Jurkat, Clone E6-1 (cell line): ENCODE data around the gene RASSF10. TPM values are rescaled to one million over a fixed set of nuclear protein-coding genes. Genes with fewer than 3 reads are reported as not detected.

Experiments
- DNase-seq: peaks from one replicate; pipeline ENCODE4 v3.0.0-alpha.2; 2011; ENCODE audit warnings: low read depth, low spot score
- H3K4me3 ChIP-seq: 2 replicates; pipeline ENCODE4 v1.5.1; 2011; ENCODE audit warnings: mild to moderate bottlenecking, low read length, control low read depth, moderate library complexity
- polyA plus RNA-seq: library from polyadenylated mRNA; unstranded; fragments of >200 nt; gene quantifications from one replicate; pipeline ENCODE4 v1.2.1, GENCODE V29; 2012; ENCODE audit warnings: missing spikeins; ENCODE audit not compliant: insufficient read length, insufficient read depth

The RASSF10 gene
- polyA plus RNA-seq, result not detected

- DNase-seq, result no peak
- no peak within 1 kb of the TSS for H3K4me3 ChIP-seq
These were observed at the start of gene RASSF10 for GRCh38 chr11:13008625-13009475. RASSF10 (plus strand) TSS chr11:13009316; CDS start chr11:13009577, 261 bp downstream.

GRCh38 chr11:12961615-12962014 lies 47.5 kb upstream of the RASSF10 start:
- DNase-seq, result no peak
- H3K4me3 ChIP-seq, result no peak overlapping the region

DNA sequence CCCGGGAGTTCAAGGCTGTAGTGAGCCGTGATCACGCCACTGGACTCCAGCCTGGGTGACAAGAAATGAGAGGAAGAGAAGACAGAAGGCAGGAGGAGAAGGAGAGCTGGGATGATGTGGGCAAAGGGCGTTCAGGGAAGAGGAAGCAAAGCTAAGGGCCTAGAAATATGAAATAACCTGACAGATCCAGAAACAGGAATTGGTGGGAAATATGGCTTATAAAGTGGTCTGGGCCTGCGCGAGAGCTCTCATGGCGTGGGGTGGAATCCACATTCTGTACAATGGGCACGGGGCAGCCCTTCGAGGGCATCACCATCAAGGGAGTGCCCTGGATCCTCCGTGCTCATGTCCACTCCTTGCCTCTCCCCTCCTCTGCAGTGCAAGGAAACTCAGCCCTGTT lies 46.8 kb upstream of the RASSF10 start:
- DNase-seq, result no peak

GRCh38 chr11:12963051-12963450 lies 46.1 kb upstream of the RASSF10 start:
- no peak for DNase-seq
- H3K4me3 ChIP-seq, result no peak overlapping the region

More for the DNA sequence above, 46.8 kb upstream of the RASSF10 start:
- no peak overlapping the region for H3K4me3 ChIP-seq

DNA sequence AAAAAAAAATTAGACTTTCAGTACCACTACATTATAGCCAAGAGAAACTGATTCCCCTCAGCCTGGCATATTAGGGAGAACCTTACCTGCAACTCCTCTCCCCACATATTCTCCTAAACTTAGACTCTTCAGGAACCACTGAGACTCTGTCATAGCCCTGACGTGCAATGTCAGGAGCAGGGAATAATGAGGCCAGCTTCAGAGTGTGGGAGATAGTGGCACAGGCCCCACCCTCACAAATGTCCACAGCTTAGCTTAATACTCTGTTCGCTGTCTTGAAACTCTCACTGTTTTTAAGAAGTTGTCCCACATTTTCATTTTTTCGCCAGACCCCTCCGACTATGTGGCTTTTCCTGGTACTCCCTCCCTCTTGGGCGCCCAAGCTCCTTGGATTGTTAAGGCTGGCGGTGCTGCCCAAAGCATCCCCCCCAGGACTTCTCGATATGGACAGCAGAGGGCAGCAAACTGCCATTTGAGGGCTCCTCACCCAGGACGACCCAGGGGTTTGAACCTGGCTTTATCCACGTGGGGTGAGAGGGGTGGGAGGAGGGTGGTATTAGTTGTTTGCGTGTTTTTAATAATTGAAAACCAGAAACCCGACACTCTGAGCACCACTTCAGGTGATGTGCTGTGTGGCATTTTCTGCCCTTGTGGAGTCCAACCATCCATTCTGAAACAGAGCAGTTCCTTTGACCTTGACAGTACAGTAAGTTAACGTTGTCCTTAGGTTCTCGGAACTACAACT lies 45.2 kb upstream of the RASSF10 start:
- peak; percentile 32 for DNase-seq
- no peak overlapping the region for H3K4me3 ChIP-seq

GRCh38 chr11:12964650-12965049 lies 44.5 kb upstream of the RASSF10 start:
- DNase-seq, result no peak
- no peak overlapping the region for H3K4me3 ChIP-seq

- H3K4me3 ChIP-seq, result no peak overlapping the region
- DNase-seq, result no peak
These were observed 43.1 kb upstream of the RASSF10 start for GRCh38 chr11:12966002-12966401.

GRCh38 chr11:12968101-12968500 lies 41.0 kb upstream of the RASSF10 start:
- no peak for DNase-seq
- no peak overlapping the region for H3K4me3 ChIP-seq

- DNase-seq, result no peak
- no peak overlapping the region for H3K4me3 ChIP-seq
These were observed 40.3 kb upstream of the RASSF10 start for GRCh38 chr11:12968826-12969225.

GRCh38 chr11:12971955-12972354 lies 37.2 kb upstream of the RASSF10 start:
- DNase-seq, result no peak
- no peak overlapping the region for H3K4me3 ChIP-seq

- H3K4me3 ChIP-seq, result no peak overlapping the region
- no peak for DNase-seq
These were observed 35.5 kb upstream of the RASSF10 start for GRCh38 chr11:12973528-12974181.

DNA sequence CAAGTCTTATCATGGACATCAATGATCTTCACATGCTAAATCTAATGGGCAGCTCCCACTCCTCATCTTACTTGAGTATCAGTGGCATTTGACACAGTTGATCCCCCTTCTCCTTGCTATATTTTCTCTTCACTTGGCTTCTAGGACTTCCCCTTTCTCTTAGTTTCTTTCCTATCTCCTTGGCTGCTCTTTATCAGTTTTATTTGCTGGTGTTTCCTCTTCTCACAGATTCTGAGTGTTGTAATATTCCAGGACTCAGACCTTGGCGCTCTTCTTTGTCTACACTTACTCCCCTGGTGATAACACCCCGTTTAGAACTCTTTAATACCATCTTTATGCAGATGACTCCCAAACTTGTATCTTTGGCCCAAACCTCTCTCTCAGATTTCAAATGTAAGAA lies 33.9 kb upstream of the RASSF10 start:
- no peak overlapping the region for H3K4me3 ChIP-seq
- DNase-seq, result no peak

GRCh38 chr11:12979928-12980689 lies 29.0 kb upstream of the RASSF10 start:
- H3K4me3 ChIP-seq, result no peak overlapping the region
- DNase-seq, result no peak

DNA sequence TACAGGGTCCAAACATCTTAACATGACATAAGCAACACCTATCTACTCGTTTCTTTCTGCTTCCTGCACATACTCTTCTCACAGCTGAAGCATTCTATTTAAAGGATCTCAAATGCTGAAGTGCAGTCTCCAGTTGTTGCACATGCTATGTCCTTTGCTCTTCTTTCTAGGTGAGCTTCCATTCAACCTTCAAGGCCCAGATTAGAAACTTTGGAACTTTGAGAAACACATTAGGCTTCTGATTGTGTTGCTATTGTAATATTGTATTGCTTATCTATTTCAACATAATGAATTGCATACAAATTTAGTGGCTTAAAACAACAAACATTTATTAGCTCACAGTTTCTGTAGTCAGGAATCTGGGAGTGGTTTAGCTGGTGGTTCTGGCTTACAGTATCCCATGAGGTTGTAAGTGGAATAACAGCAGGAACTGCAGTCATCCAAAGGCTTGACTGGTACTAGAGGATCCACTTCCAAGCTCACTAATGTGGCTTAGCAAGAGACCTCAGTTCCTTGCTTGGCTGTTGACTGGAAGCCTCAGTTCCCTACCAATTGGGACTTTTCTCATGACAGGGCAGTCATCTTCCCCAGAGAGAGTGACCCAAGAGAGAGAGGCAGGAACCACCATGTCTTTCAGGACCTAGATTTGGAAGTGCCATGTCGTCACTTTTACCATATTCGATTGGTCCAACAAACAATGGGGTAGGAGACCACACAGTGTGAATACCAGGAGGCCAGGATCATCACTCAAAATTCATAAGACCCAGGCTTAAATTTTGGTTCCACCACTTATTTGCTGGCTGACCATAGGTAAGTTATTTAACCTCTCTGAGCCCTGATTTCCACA lies 27.2 kb upstream of the RASSF10 start:
- DNase-seq, result no peak
- no peak overlapping the region for H3K4me3 ChIP-seq

DNA sequence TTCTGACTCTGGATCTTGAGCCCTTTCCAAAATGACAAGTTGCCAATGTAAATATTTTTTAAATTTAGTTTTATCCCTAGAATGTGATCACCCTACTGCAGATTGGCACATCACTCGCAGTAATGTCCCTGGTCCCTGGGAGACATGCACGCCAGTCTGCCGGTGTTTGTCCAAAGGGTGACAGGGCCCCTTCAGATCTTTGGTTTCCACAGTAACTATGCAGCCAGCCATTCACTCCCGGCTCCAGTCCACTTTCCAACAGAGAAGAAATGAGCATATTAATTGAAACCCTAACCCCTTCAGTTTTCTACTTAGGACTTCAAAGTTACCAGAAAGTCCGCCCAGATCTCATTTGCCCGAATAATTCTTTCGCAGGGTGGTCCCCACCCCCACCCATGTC lies 25.8 kb upstream of the RASSF10 start:
- no peak for DNase-seq

DNA sequence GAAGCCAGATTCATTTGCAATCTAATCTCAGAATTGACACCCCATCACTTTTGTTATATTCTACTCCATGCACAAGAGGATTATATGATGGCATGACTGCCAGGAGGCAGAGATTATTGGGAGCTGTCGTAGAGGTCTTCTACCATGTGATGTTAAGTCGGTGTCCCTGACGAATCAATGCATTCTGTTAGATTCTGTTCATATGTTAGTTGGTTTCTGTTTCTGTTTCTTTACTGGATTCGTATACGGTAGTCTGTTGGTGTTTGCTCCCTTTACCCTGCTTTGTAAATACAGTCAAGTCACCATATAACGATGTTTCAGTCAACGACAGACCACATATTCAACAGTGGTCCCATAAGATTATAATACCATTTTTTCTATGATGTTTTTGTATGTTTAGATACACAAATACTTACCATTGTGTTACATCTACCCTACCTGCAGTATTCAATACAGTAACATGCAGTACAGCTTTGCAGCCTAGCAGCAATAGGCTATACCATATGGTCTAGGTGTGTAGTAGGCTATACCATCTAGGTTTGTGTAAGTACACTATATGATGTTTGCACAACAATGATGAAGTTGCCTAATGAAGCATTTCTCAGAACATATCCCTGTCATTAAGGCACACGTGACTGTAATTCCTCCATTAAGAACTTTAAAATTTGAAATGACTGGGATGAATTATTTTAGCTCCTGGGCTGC lies 22.8 kb upstream of the RASSF10 start:
- no peak overlapping the region for H3K4me3 ChIP-seq

More for the DNA sequence above, 25.8 kb upstream of the RASSF10 start:
- no peak overlapping the region for H3K4me3 ChIP-seq

GRCh38 chr11:12989428-12990161 lies 19.5 kb upstream of the RASSF10 start:
- H3K4me3 ChIP-seq, result no peak overlapping the region
- no peak for DNase-seq

More for the DNA sequence above, 22.8 kb upstream of the RASSF10 start:
- no peak for DNase-seq
